Measurements from ENCODE around the gene MYO1D. TPM values are rescaled to one million over a fixed set of nuclear protein-coding genes. Genes with fewer than 3 reads are reported as not detected.

Gene MYO1D
- total and polyA plus RNA-seq, 2 of the 13 experiments (the other 11 are each of a cell fraction or from before 2014, with no cell fraction given): 13.2 to 17.3 TPM

DNA sequence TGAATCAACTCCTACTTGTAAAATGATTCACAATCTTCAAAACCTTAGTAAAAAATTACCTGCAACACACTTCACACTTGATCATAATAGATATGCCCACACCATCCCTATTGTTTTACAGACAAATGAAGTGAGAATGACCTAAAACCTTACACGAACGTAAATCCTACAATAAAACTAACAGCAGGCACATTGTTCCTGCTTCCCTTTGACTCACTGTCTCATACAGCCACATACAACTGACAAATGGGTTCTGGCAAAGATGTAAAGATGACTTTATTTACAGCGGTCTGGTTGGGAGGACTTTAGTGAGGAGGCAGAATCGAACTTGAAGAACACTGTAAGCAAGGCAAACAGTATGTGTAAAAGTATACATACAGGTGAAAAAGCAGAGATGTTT is 188.7 kb downstream of the MYO1D start:
- Histone ChIP-seq H3K79me2 (ENCODE audit: insufficient read depth, low read length) (no peaks in the 10 kb centered on the region), H3K4me2 (ENCODE audit: low read depth, low read length) (no peak overlapping the region), H3K27me3 (ENCODE audit: control insufficient read depth in 1 of 2, insufficient read depth in 2 of 2, low read length in 2 of 2) (no peaks in the 10 kb centered on the region; a peak in 1 of 5 replicates), H2AFZ (ENCODE audit: low read length) (no peak overlapping the region), H3K27ac (ENCODE audit: extremely low read length, insufficient read depth, low read length) (no peak overlapping the region), H3K9ac (ENCODE audit: insufficient read depth, low read depth, low read length) (no peak overlapping the region), H3K4me1 (ENCODE audit: insufficient read depth, low read length) (peaks cover 8% of the 10 kb centered on the region; the same call in 1 of the 2 replicates), H3K9me3 (ENCODE audit: low read length) (no peaks in the 10 kb centered on the region), H3K4me3 (replicated peaks in 1 of 3; ENCODE audit: insufficient read depth in 1 of 3, low read depth in 2 of 3, low read length in 3 of 3) (no peak overlapping the region), H4K20me1 (ENCODE audit: insufficient read depth, low read length) (no peaks in the 10 kb centered on the region), H3K36me3 (replicated peaks in 1 of 2; ENCODE audit: control insufficient read depth in 1 of 2, insufficient read depth in 2 of 2, low read length in 2 of 2) (no peaks in the 10 kb centered on the region)
- CTCF ChIA-PET (ENCODE audit: low intra/inter-chr PET ratio, low total read pairs): no interaction called here
- BruUV-seq (replicated peaks): no TSS peak
- 82% methylated on average over 4 of the region's 4 CpGs for WGBS (ENCODE audit: low lambda C conversion rate)
- DNase-seq (ENCODE audit: low spot score) (no peak), ATAC-seq (no peak), FAIRE-seq (no peak)
- TF ChIP-seq ZNF75D (CRISPR knock-in tag; IDR thresholded peaks at IDR 0.05; ENCODE audit: borderline replicate concordance): no peak
- TF ChIP-seq ZNF18 (CRISPR knock-in tag; IDR thresholded peaks at IDR 0.05; ENCODE audit: insufficient replicate concordance): no peak
- no peak for TF ChIP-seq ZNF496 (CRISPR knock-in tag; IDR thresholded peaks at IDR 0.05; ENCODE audit: insufficient replicate concordance)
- TF ChIP-seq KAT8 (CRISPR knock-in tag; IDR thresholded peaks at IDR 0.05): no peak
- TF ChIP-seq ESRRA (CRISPR knock-in tag; IDR thresholded peaks at IDR 0.05; ENCODE audit: low read depth): no peak
- TF ChIP-seq HNRNPUL1 (IDR thresholded peaks at IDR 0.05; ENCODE audit: low read depth, low read length): no peak
- no peak for TF ChIP-seq ZNF7 (CRISPR knock-in tag; IDR thresholded peaks at IDR 0.05)
- no peak for TF ChIP-seq LRRFIP1 (CRISPR knock-in tag; conservative IDR thresholded peaks at IDR 0.05)
- TF ChIP-seq KLF12 (CRISPR knock-in tag; IDR thresholded peaks at IDR 0.05; ENCODE audit: borderline replicate concordance): no peak
- no peak for TF ChIP-seq MAFG (CRISPR knock-in tag; IDR thresholded peaks at IDR 0.05)
- no peak for TF ChIP-seq STAT5B (CRISPR knock-in tag; IDR thresholded peaks at IDR 0.05)
- no peak for TF ChIP-seq ARNT2 (CRISPR knock-in tag; IDR thresholded peaks at IDR 0.05; ENCODE audit: low read depth)
- no peak for TF ChIP-seq NONO (IDR thresholded peaks at IDR 0.05)
- no peak for TF ChIP-seq NONO (CRISPR knock-in tag; conservative IDR thresholded peaks at IDR 0.05)
- no peak for TF ChIP-seq ZNF142 (CRISPR knock-in tag; IDR thresholded peaks at IDR 0.05)
- TF ChIP-seq ZFP90 (CRISPR knock-in tag; IDR thresholded peaks at IDR 0.05; ENCODE audit: borderline replicate concordance): no peak
- no peak for TF ChIP-seq ZKSCAN1 (IDR thresholded peaks at IDR 0.05; ENCODE audit: low read length)
- in situ Hi-C loops (cut with HindIII; ENCODE audit: extremely low pct_ligation_motif_present, low pct_unique_long_range_greater_than_20kb): no loop called here
- POLR2A ChIA-PET: no interaction called here
- intact Hi-C loops (cut with micrococcal nuclease; ENCODE audit: unreplicated experiment): no loop called here

Measured in HepG2 (cell line).